ENCODE data around the gene XRCC3.

The XRCC3 gene

GRCh38 chr14:103702497-103703432, 12.5 kb downstream of the XRCC3 start:
- DNase-seq (ENCODE audit: low read depth): no peak
- TF ChIP-seq CTCF (conservative IDR thresholded peaks at IDR 0.05; ENCODE audit: control insufficient read depth, insufficient read depth, low read depth, low read length): no peak
- no peak overlapping the region for H3K4me3 ChIP-seq (ENCODE audit: control insufficient read depth, low read depth, low read length)

- no peak for TF ChIP-seq CTCF (conservative IDR thresholded peaks at IDR 0.05; ENCODE audit: control insufficient read depth, insufficient read depth, low read depth, low read length)
- no peak for DNase-seq (ENCODE audit: low read depth)
- no peak overlapping the region for H3K4me3 ChIP-seq (ENCODE audit: control insufficient read depth, low read depth, low read length)
Measured at GRCh38 chr14:103702095-103702494, 13.2 kb downstream of the XRCC3 start.

- no peak for DNase-seq (ENCODE audit: low read depth)
- no peak overlapping the region for H3K4me3 ChIP-seq (ENCODE audit: control insufficient read depth, low read depth, low read length)
- TF ChIP-seq CTCF (conservative IDR thresholded peaks at IDR 0.05; ENCODE audit: control insufficient read depth, insufficient read depth, low read depth, low read length): no peak
Measured at GRCh38 chr14:103700753-103701490, 14.3 kb downstream of the XRCC3 start.

- H3K4me3 ChIP-seq (ENCODE audit: control insufficient read depth, low read depth, low read length): no peak overlapping the region
- TF ChIP-seq CTCF (conservative IDR thresholded peaks at IDR 0.05; ENCODE audit: control insufficient read depth, insufficient read depth, low read depth, low read length): no peak
- no peak for DNase-seq (ENCODE audit: low read depth)
Measured at GRCh38 chr14:103699901-103700752, 15.1 kb downstream of the XRCC3 start.

GRCh38 chr14:103699261-103699661, 16.0 kb downstream of the XRCC3 start:
- H3K4me3 ChIP-seq (ENCODE audit: control insufficient read depth, low read depth, low read length): no peak overlapping the region
- no peak for DNase-seq (ENCODE audit: low read depth)
- TF ChIP-seq CTCF (conservative IDR thresholded peaks at IDR 0.05; ENCODE audit: control insufficient read depth, insufficient read depth, low read depth, low read length): no peak
